Upper lobe of right lung (tissue), 1 donor: ENCODE results near the gene ZCWPW1. TPM values are rescaled to one million over a fixed set of nuclear protein-coding genes. Genes with fewer than 3 reads are reported as not detected.

Experiments used
- ATAC-seq: fragments of 200-7000 bp; cut with Tn5 transposase; one replicate; pipeline ENCODE4 v1.9.1; 2020; ENCODE audit warnings: mild to moderate bottlenecking, moderate library complexity
- DNase-seq: peaks from one replicate; pipeline ENCODE4 v3.0.0-alpha.2; 2020
- H3K27ac ChIP-seq: fragments of 200-600 bp; one replicate; pipeline ENCODE4 v1.8.0; 2022
- H3K27me3 ChIP-seq: fragments of 200-600 bp; one replicate; pipeline ENCODE4 v1.8.0; 2022; ENCODE audit warnings: mild to moderate bottlenecking
- H3K36me3 ChIP-seq: fragments of 200-600 bp; one replicate; pipeline ENCODE4 v1.8.0; 2022
- H3K4me1 ChIP-seq: fragments of 200-600 bp; one replicate; pipeline ENCODE4 v1.8.0; 2022
- H3K4me3 ChIP-seq: fragments of 200-600 bp; one replicate; pipeline ENCODE4 v1.8.0; 2022; ENCODE audit warnings: mild to moderate bottlenecking
- H3K9me3 ChIP-seq: fragments of 200-600 bp; one replicate; pipeline ENCODE4 v1.8.0; 2022
- CTCF ChIP-seq: fragments of 200-600 bp; IDR thresholded peaks from one replicate; pipeline ENCODE4 v1.8.0; 2022; ENCODE audit warnings: antibody characterized with exemption
- intact Hi-C: fragments of 100-400 bp; cut with DNase I; formaldehyde crosslinking; loops from one replicate; pipeline ENCODE4 v1.11.0; 2022
- total RNA-seq: library from RNA; stranded (reverse); fragmentation: NEBNext Ultra II Directional; extraction: Animal tissue kit (Norgen Biotek cat#: 25700); gene quantifications from one replicate; pipeline ENCODE4 v1.2.1, GENCODE V29; 2021
- donor health status: DM: no; HTN: yes; CAD: no; lungs with severe emphysema.

Gene ZCWPW1
- total RNA-seq, 1 donor from 2014 or later = 4.8 TPM

GRCh38 chr7:100438172-100438571 lies 9.7 kb upstream of the ZCWPW1 start:
- Histone ChIP-seq H3K27me3 (no peaks in the 10 kb centered on the region), H3K4me3 (no peak overlapping the region), H3K36me3 (peaks cover 17% of the 10 kb centered on the region), H3K9me3 (no peaks in the 10 kb centered on the region), H3K4me1 (peaks cover 24% of the 10 kb centered on the region), H3K27ac (no peak overlapping the region)
- ATAC-seq (no peak), DNase-seq (no peak)
- intact Hi-C loops = no loop called here
- no peak for TF ChIP-seq CTCF

GRCh38 chr7:100437150-100438100 lies 8.9 kb upstream of the ZCWPW1 start:
- H3K4me3 ChIP-seq = peak overlapping the region; percentile 82
- peak overlapping the region; percentile 93 for H3K27ac ChIP-seq

GRCh38 chr7:100435401-100436304 lies 7.2 kb upstream of the ZCWPW1 start:
- no peak for TF ChIP-seq CTCF
- H3K4me3 ChIP-seq = peak overlapping the region; percentile 82
- H3K9me3 ChIP-seq = no peaks in the 10 kb centered on the region
- intact Hi-C loops = no loop called here
- H3K4me1 ChIP-seq = peaks cover 40% of the 10 kb centered on the region
- H3K27ac ChIP-seq = peak overlapping the region; percentile 93
- no peaks in the 10 kb centered on the region for H3K27me3 ChIP-seq
- ATAC-seq = peak; percentile 58
- H3K36me3 ChIP-seq = peaks cover 28% of the 10 kb centered on the region
- DNase-seq = peak; percentile 79

More at GRCh38 chr7:100437150-100438100, 8.9 kb upstream of the ZCWPW1 start:
- H3K9me3 ChIP-seq = no peaks in the 10 kb centered on the region
- ATAC-seq (no peak), DNase-seq (no peak)
- peaks cover 24% of the 10 kb centered on the region for H3K4me1 ChIP-seq
- H3K36me3 ChIP-seq = peaks cover 24% of the 10 kb centered on the region
- intact Hi-C loops = no loop called here
- no peaks in the 10 kb centered on the region for H3K27me3 ChIP-seq
- TF ChIP-seq CTCF = no peak

GRCh38 chr7:100434297-100435144 lies 6.0 kb upstream of the ZCWPW1 start:
- DNase-seq = no peak
- no peaks in the 10 kb centered on the region for H3K9me3 ChIP-seq
- peaks cover 28% of the 10 kb centered on the region for H3K36me3 ChIP-seq
- H3K27ac ChIP-seq = peak overlapping the region; percentile 93
- peak overlapping the region; percentile 82 for H3K4me3 ChIP-seq
- no peak for TF ChIP-seq CTCF
- intact Hi-C loops = no loop called here
- no peak for ATAC-seq
- peaks cover 43% of the 10 kb centered on the region for H3K4me1 ChIP-seq
- no peaks in the 10 kb centered on the region for H3K27me3 ChIP-seq
